Limb (tissue), 2 donors: Measurements from ENCODE around the gene SMURF1.

Experiments used
- DNase-seq, 2 donors: peaks; one replicate each; pipeline ENCODE4 v3.0.0-alpha.2; 2016; ENCODE audit errors: extremely low spot score in 2 of 2

The SMURF1 gene

GRCh38 chr7:99029466-99030435, 114.2 kb downstream of the SMURF1 start:
- peak in 1 of 2 donors; percentile 6 for DNase-seq

- DNase-seq: peak in 1 of 2 donors; percentile 11
These were observed 115.5 kb downstream of the SMURF1 start for GRCh38 chr7:99028261-99028973.

GRCh38 chr7:99027841-99028240, 116.1 kb downstream of the SMURF1 start:
- DNase-seq: peak in 1 of 2 donors; percentile 11

DNA sequence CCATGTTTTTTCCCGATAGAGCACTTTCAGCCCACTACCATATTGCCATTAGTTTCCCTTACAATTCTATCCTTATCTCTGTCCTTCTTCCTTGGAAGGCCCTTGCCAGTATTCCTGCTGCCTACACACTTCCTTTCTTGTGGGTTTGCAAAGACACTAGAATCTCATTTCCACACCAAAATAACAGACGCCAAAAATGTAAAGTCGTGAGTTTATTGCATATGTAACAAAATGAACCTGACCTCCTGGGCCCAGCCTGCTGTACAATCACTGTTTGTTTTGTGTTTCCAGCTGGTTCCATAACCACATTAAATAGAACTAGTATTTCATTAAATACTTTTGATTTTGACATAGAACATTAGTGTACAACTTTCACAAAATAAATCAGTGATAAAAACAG, 116.7 kb downstream of the SMURF1 start:
- no peak for DNase-seq

GRCh38 chr7:99024066-99024465, 119.8 kb downstream of the SMURF1 start:
- DNase-seq: no peak

- peak in 1 of 2 donors; percentile 11 for DNase-seq
These were observed 121.9 kb downstream of the SMURF1 start for GRCh38 chr7:99021941-99022560.

GRCh38 chr7:99020413-99020715, 123.5 kb downstream of the SMURF1 start:
- no peak for DNase-seq

DNA sequence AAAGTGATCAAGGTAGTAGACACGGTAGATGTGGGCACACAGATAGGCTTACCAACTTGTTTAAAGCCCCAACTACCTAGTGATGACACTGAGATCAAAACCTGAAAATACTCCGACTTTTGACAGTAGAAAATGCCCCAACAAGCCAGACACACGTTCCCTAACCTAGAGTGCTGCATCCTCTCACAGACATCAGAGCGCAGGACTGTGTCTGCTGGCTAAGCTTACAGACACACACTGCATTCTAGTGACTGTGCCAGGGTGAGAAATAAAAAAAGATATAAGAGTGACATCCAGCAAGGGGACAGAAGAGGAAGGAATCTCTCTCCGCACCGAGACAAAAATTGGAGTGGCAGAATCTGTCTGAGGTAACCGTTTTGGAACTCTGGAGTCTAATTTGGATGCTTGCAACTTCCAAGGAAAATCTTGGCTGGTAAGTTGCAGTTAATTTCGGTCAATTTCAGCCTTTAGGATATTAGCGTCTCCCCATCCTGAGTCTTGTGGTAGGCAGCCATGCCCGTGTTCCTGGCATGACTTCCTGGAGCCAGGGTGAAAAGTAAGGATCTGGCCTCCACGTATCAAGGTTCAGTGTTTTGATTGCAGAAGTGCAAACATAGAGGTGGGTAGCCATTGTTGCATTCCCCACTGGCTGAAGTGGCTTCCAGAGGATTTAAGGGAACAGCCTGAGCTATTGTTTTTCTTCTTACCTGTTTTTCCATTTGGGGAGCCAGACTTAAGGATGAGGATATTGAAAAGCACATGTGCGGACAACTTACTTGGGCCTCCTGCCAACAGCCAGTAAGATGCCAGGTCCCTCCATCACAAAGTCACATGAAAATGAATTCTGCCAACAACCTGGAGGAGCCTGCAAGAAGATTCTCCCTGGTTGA, 124.1 kb downstream of the SMURF1 start:
- peak; percentile 19 to 28 for DNase-seq

- no peak for DNase-seq
These were observed 127.7 kb downstream of the SMURF1 start for GRCh38 chr7:99016196-99016595.

GRCh38 chr7:99014113-99014985, 129.6 kb downstream of the SMURF1 start:
- no peak for DNase-seq

- no peak for DNase-seq
These were observed 130.4 kb downstream of the SMURF1 start for GRCh38 chr7:99013266-99014112.

DNA sequence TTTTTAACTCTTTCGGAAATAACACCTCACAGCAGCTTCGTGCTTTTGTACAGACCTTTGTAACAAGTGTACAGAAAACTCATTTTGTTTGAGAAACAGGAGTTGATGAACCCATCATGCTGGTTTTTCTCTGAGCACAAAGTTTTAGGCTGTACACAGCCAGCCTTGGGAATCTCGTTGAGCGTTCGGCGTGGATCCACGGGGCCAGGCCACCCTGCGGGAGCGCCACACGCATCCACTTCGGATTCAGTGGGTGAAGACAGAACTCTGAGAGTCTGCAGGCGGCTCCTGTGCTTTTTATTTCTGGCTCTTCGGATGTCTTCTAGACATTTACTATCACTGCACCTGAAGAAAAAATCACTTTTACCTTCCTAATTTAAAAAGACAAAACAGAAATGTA, 131.2 kb downstream of the SMURF1 start:
- DNase-seq: no peak

DNA sequence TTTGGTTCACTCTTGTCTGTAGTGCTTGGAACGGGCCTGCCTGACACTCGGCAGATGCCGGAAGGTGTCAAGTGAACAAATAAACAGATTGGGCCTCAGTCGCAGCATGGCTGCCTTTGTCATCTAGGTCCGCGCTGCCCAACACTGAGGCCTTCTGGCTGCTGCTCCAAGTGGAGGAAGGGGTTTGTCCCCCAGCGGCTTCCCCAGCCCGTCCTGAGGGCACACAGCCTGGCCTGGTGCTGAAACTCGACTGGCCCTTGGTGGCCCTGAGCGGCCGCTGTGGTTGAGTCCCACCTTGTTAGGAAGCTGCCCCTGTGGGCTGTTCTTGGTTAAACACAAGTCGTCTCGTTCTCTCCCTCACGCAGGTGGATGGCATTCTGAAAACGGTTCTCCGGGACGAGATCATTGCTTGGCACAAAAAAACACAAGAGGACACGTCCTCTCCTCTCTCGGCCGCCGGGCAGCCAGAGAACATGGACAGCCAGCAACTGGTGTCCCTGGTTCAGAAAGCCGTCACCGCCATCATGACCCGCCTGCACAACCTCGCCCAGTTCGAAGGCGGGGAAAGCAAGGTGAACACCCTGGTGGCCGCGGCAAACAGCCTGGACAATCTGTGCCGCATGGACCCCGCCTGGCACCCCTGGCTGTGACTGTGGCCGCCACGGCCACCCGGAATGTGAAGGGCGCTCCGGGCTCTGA, 132.1 kb downstream of the SMURF1 start:
- DNase-seq: no peak

DNA sequence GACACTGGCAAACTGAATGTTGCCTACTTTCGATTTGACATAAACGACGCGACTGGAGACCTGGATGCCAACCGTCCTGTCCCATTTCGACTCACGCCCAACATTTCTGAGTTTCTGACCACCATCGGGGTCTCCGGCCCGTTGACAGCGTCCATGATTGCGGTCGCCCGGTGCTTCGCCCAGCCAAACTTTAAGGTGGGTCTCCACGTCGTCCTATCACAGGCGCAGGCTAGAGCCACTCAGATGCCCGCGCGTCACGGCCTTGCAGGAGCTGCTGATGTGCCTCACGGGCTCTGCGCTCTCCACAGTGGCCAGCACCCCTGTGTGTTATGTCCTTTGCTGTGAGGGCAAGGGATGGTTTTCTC, 132.6 kb downstream of the SMURF1 start:
- DNase-seq: no peak

DNA sequence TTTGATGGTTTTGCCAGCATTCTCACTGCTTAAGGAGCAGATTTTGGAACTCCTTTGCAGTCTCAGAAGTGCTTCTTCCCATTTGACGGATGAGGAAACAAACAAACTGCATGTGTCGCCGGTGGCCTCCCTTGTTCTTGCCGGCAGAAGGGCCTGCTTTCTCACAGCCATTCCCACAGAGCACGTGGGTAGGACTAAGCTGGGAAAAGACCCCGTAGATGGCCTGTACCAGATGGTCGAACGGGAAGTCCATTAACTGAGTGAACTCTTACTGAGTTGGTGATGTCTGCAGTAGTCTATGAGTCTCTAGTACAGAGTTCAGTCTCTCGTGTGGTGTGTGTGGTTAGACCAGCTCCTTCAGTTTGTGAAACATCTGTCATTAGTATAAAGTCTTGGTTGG, 133.6 kb downstream of the SMURF1 start:
- no peak for DNase-seq

DNA sequence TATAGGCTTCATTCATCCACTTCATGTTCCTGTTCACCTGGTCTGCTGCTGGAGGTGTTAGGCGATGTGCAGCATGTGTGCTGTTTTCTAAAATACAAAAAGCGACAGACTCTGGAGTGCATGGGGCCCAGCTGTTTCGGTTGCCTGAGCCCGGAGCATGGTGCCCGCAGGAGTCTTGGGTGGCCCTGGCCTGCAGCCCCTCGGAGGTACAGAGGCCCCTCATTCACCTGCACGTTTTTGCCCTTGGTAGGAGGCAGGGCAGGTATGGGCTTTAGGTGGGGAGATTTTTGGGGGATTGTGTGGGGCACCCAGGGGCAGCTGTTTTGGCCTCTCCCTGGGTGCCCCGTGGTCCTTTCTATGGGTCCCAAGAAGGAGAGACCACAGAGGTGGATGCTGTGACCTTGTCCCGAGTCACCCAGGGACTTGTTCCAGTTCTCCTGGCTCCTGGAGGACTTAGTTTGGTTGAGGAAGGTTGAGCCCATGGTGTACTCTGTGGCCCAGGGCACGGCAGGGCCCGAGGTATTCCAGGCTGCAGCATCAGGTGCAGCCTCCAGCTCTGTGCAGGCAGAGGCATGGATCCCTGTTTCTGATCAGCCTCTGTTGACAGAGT, 134.9 kb downstream of the SMURF1 start:
- no peak for DNase-seq

GRCh38 chr7:99008181-99008631, 135.7 kb downstream of the SMURF1 start:
- no peak for DNase-seq

DNA sequence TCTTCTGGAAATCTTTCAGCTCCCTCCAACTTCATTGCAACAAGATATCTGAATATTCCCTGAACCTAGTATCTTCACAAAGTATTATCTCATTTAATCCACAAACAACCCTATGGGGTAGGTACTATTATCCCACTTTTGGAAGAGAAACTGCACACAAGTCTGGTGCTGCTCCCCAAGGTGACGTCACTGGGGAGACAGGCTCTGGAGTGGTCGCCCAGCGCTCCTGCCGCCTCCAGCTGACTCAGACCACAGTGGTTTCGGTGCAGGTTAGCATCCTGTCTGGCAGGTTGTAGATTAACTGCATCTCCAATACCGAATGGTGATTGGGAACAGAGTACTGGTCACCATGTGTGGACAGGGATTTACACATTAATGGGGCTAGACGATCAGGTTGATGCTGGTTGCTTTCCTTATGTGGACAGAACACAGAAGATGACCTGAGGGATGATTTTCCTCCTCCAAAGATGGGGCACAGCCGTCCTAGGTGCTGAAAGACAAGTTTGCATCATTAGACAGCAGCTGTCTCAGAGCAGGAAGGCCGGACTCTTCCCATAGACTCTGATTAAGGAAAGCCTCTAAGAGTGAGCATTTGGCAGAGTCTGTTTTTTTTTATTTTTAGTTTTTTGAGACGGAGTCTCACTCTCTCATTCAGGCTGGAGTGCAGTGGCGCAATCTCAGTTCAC, 137.0 kb downstream of the SMURF1 start:
- no peak for DNase-seq
